Right lobe of liver (tissue), 4 donors: ENCODE data around the gene BACH1.

Experiments
- CTCF ChIP-seq, 4 donors: fragments of 200-600 bp in 3 of 4; fragments of 450-650 bp in 1 of 4; IDR thresholded peaks; one replicate each; pipeline versions ENCODE4 v1.5.1 to v1.8.0; 2016 to 2022; ENCODE audit warnings: antibody characterized with exemption in 4 of 4, mild to moderate bottlenecking in 2 of 4
- POLR2A ChIP-seq: fragments of 450-650 bp; IDR thresholded peaks from one replicate; pipeline ENCODE4 v1.6.1; 2017; ENCODE audit warnings: antibody characterized with exemption, mild to moderate bottlenecking
- donor health status: DM: no; HTN: no; CAD: no.
- donor health status: DM: no; HTN: no; CAD: no.
- donor health status: DM: no; HTN: yes; CAD: no.

GRCh38 chr21:29330797-29331196 is 32.1 kb downstream of the BACH1 start:
- TF ChIP-seq CTCF (IDR thresholded peaks at IDR 0.05) (no peak), POLR2A (no peak)
